HG02970 (cell line): ENCODE measurements around the gene COL5A1.

Source experiments
- ATAC-seq: cut with Tn5 transposase; IDR thresholded peaks from one replicate; pipeline ENCODE4 v1.9.1; 2021; ENCODE audit warnings: mild to moderate bottlenecking, moderate library complexity, moderate number of reproducible peaks; ENCODE audit not compliant: unreplicated experiment, low FRiP score

The COL5A1 gene

GRCh38 chr9:134804871-134805270 is 163.3 kb downstream of the COL5A1 start:
- ATAC-seq: no peak

- no peak for ATAC-seq
Observed at GRCh38 chr9:134807716-134808446, 166.3 kb downstream of the COL5A1 start.

GRCh38 chr9:134808447-134808792 is 166.8 kb downstream of the COL5A1 start:
- ATAC-seq: no peak

GRCh38 chr9:134809292-134809691 is 167.7 kb downstream of the COL5A1 start:
- ATAC-seq: no peak

- ATAC-seq: no peak
Observed at GRCh38 chr9:134809826-134810225, 168.2 kb downstream of the COL5A1 start.

GRCh38 chr9:134811079-134811672 is 169.6 kb downstream of the COL5A1 start:
- ATAC-seq: no peak

- ATAC-seq: no peak
Observed at GRCh38 chr9:134811673-134812342, 170.2 kb downstream of the COL5A1 start.

- ATAC-seq: no peak
Observed at GRCh38 chr9:134812343-134812673, 170.7 kb downstream of the COL5A1 start.

GRCh38 chr9:134813841-134814240 is 172.2 kb downstream of the COL5A1 start:
- no peak for ATAC-seq

- ATAC-seq: no peak
Observed at GRCh38 chr9:134814598-134815215, 173.1 kb downstream of the COL5A1 start.

GRCh38 chr9:134815435-134816214 is 174.0 kb downstream of the COL5A1 start:
- no peak for ATAC-seq

GRCh38 chr9:134816264-134816663 is 174.7 kb downstream of the COL5A1 start:
- ATAC-seq: no peak

GRCh38 chr9:134818000-134818568 is 176.5 kb downstream of the COL5A1 start:
- no peak for ATAC-seq

GRCh38 chr9:134818591-134818990 is 177.0 kb downstream of the COL5A1 start:
- ATAC-seq: no peak

- no peak for ATAC-seq
Observed at GRCh38 chr9:134820901-134821300, 179.3 kb downstream of the COL5A1 start.

- ATAC-seq: no peak
Observed at GRCh38 chr9:134822541-134822940, 180.9 kb downstream of the COL5A1 start.

GRCh38 chr9:134823623-134824022 is 182.0 kb downstream of the COL5A1 start:
- ATAC-seq: no peak

GRCh38 chr9:134824583-134824982 is 183.0 kb downstream of the COL5A1 start:
- ATAC-seq: no peak

- no peak for ATAC-seq
Observed at GRCh38 chr9:134825025-134825424, 183.4 kb downstream of the COL5A1 start.
